ENCODE data around the gene INPP4A.

DNA sequence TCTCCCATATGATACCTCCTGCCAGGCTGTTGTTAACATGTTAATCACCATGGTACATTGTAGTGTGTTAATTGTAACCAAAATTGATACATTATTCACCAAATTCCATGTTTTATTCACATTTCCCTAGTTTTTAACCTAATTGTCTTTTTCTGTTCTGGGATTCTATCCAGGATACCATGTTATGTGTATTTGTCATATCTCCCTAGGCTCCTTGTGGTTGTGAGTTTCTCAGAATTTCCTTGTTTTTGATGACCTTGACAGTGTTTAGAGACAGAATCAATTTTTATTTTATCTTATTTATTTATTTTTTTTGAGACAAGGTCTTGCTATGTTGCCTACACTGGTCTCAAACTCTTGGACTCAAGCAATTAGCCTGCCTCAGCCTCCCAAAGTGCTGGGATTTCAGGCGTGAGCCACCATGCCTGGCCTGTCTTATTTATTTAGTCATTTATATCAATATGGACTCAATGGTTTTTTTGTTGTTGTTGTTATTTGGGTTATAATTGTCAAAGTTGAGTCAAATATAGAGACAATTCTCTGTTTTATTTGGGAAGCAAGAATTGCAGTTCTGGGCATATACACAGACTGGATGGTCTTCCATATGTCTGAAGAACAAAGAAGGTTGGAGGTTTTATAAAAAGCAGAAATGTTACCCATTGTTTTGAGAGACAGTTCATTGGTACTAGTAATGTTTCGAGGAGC lies 42.6 kb downstream of the INPP4A start:
- TF ChIP-seq ZNF224 (CRISPR knock-in tag; IDR thresholded peaks at IDR 0.05) (no peak), ATF7 (IDR thresholded peaks at IDR 0.05) (no peak), CTCF (IDR thresholded peaks at IDR 0.05 in 2 of 3, conservative IDR thresholded peaks at IDR 0.05 in 1 of 3; ENCODE audit: insufficient read depth in 2 of 3, low read depth in 1 of 3, low read length in 3 of 3) (no peak), THRA (IDR thresholded peaks at IDR 0.05) (no peak), ARID2 (IDR thresholded peaks at IDR 0.05) (no peak), ELF2 (CRISPR knock-in tag; IDR thresholded peaks at IDR 0.05) (no peak), STAT5A (IDR thresholded peaks at IDR 0.05; ENCODE audit: borderline replicate concordance, low read length) (no peak)
